HG03558 (cell line): ENCODE measurements around the gene SLC7A6OS.

Source experiments
- ATAC-seq: cut with Tn5 transposase; IDR thresholded peaks from one replicate; pipeline ENCODE4 v1.9.1; 2021; ENCODE audit warnings: moderate number of reproducible peaks; ENCODE audit not compliant: unreplicated experiment; ENCODE audit errors: extremely low read depth

SLC7A6OS gene

DNA sequence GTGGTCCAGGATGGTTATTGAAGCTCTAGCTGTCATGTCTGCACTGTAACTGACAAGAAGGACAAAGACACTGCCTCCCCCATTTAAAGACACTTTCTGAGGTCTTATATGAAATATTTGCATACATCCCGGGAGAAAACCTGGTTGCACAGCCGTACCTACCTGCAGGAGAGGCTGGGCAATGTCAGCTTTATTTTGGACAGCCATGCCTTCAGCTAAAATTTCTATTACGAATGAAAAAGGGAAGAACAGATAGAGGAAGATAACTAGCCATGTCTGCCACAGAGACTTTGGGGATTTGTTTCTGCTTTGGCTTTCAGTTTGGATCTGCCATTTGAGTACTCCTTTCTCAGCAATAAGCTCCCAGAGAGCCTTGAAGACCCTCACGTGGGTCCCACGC lies 27.4 kb downstream of the SLC7A6OS start:
- ATAC-seq, result no peak

DNA sequence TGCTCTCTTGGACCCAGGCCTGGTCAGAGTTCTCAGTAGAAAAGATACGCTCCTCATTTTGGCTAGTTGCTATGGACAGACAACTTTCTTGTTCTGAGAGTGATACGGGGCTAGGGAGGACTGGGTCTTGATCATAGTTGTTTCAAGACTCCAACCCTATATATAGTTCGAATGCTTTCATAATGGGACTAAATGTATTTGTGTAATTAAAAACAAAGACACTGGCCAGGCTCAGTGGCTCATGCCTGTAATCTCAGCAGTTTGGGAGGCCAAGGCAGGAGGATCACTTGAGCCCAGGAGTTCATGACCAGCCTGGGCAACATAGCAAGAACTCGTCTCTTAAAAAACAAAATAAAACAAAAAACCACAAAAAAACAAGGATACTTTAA lies 28.7 kb downstream of the SLC7A6OS start:
- no peak for ATAC-seq

DNA sequence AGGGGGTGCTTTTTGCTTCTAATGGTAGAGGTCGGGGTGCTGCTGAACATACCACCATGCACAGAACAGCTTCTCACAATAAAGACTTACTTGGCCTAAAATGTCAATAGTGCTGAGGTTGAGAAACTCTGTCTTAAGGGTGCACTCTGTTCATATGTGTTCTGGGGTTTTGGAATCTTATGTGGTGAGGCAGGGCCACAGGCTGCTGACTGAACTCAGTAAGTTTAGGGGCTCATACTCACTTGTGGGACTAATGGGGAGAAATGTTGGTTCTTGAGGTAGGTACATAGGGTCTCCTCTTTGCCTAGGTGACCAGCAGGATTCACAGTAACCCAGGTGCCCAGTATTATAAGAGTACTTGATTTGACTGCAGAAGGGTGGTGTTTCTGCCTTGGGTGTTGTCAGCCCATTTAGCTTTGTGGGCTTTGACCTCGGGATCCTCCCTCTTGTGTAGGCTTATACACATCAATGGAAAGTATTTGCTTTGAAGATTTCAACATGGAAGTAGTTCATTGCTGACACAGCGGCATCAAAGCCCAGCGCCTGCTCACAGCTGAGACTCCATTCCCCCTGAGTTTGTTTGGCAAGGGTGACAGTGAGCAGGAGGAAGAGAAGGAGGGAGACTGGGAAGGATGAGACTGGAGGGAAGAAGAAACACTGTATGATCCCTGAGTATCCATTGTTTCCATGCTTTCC lies 29.2 kb downstream of the SLC7A6OS start:
- ATAC-seq, result no peak

DNA sequence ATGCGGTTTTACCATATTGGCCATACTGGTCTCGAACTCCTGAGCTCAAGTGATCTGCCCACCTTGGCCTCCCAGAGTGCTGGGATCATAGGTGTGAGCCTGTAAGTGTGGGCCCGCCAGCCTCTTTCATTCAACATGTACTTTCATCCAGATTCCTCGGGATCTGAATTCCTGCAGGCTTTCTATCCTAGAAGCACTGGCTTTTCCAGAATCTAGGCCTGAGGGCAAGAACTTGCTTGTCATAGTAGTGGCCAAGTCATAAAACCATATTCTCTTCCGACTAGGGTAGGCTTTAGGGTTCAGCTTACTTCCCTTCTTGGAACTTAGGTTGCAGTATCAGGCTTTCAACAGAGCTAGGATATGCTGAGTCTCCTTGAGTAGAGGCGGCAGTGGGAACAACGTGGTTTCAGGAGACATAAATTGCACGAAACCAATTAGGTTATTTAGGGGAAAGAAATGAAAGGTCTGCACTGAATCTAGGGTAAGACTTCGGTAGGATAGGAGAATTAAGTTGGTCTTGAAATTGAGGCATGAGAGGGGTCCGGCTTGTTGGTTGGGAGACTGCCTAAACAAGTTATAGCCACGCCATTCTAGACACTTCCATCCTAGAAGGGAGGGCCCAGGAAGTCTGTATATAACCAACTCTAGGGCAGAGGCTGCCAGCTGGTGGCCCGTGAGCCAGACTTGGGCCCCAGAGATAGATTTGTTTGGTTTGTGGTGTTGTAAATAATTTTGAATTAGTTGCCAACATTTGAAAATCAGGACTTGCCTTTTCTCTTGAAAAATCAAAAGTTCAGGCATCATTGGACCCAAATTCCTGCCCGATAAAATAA lies 30.8 kb downstream of the SLC7A6OS start:
- ATAC-seq, result no peak

DNA sequence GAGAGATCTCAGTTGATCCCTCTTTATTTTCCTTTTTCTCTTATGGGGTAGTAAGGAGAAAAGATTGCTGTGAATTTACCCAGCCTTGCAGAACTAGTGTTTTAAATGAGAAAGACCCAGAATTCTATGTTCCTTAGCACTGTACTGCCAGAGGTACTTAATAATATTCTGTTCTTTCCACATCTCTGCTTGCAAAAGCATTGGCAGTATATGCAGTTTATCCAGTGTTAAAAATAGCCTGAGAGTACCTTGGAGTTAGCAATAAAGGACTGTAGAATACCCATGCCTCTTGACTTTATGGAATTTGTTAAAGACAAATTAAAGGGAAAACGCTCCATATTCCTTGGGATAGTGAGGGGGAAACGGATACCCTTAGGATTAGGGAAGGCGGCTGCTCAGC lies 34.5 kb downstream of the SLC7A6OS start:
- no peak for ATAC-seq

DNA sequence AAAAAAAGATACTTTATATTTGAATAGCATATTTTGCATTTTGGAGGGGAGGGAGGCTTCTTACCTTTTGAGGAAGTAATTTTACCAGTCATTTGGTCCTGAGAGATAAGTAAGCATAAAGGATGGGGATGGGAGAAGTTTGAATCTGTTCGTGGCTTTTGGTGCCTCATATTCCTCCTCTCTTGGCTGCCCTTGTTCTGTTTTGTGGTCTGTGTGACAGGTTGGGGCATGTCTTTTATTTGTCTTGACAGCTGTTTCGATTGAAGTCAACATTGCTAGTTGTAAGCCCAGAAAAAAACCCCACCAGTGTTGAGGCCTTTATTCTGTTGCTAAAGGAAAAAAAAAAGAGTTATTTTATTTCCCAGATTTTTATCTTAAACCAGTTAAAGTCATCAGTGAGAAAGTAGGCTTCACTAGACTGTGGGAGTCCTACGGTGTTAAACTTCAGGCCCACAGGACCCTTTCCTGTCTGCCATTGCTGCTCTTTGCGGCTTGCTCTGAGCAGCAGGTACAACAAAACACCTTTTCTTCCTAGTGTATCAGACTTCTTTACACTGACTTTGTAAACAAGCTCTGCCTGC lies 35.0 kb downstream of the SLC7A6OS start:
- ATAC-seq, result no peak

DNA sequence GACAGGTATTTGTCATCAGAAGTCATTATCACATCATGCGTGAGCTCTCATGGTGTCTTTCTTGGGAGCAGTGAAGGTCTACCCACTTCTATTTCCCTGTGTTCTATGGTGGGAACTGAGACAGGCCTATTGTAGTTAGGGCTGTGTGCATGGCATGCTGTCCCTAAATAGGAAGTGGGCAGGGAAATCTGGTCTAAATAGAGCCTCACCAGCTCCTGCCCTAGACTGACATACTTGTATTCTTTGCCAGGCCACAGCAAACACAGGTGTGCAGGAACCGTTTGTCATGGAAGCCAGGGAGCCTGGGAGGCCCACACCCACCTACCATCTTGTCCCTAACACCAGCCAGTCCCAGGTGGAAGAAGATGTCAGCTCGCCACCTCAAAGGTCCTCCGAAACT lies 36.3 kb downstream of the SLC7A6OS start:
- no peak for ATAC-seq

DNA sequence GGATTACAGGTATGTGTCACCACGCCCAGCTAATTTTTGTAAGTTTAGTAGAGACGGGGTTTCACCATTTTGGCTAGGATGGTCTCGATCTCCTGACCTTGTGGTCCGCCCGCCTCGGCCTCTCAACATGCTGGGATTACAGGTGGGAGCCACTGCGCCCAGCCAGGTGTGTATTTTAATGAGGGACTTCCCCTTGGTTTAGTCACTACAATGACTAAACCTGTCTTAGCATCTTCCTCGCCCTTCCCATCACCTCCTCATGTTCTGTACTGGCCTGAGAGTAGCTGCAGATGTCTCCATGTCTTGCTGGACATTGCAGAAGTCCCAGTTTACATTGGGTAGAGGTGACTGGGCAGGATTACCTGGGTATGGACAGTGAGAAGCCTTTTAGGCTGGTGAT lies 36.9 kb downstream of the SLC7A6OS start:
- no peak for ATAC-seq

DNA sequence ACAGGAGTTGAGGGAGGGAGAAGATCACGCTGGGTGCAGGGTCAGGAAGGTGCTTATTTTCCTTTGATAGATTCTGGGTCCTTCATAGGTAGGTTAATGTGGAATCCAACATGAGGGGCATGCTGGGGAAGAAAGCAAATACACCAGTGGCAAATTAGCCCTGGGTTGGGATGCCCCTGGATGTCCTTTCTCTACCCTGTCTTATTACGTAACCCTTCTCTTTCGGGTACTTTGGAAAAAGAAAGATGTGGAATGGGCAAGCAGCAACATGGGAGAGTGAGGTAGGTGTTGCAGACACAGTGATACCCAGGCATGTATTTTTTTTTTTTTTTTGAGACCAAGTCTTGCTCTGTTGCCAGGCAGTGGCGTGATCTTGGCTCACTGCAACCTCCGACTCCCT lies 37.3 kb downstream of the SLC7A6OS start:
- ATAC-seq, result no peak

DNA sequence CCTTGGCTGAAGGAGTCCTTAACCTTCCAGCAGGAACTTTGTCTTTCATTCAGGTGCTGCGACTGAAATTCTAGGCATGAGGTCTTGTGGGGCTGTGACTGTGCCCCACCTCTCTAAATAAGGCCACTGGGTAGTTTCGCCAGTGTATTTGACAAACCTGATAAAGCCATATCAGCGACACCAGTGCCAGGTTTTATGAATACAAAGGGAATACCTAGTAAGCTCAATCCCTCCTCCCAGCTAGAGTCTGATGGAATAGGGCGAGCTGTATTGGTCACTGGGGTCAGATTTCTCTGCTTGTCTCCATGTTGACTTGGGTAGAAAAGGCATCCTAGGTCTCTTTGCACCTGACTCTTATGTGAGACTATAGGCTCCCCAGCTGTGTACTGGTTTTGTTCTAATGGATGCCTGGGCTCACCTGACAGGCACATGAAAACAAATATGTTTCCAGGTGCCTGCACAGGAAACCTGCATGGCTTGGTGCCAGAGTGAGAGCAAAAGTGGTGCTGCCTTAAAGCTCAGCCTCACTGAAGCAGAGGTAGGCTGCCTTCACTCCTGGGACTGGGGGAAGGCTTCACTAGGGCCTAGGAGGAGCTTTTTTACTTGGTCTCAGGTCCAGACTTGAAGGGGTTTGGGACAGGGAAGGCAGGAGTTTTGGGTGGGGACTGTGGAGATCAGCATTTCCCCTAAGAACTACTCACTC lies 38.1 kb downstream of the SLC7A6OS start:
- ATAC-seq, result no peak

DNA sequence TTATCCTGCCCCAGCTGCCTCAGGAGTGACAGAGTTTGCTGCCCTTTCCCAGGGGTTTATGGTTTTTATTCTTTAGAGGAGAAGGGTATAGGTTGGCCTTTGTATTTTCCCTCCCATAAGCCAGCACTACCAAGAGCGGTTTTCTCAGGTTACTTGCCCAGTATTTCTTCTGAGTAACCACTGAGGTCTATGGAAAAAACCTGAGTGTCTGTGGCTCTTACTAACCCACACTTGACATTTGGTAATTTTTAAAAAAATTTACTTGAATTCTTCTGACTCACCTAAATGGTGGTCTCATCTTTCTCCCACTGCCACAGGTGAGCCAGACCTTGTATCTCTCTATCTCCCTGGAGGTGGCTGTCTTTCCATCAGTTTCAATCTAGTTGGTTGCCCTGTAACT lies 40.4 kb downstream of the SLC7A6OS start:
- ATAC-seq, result no peak

DNA sequence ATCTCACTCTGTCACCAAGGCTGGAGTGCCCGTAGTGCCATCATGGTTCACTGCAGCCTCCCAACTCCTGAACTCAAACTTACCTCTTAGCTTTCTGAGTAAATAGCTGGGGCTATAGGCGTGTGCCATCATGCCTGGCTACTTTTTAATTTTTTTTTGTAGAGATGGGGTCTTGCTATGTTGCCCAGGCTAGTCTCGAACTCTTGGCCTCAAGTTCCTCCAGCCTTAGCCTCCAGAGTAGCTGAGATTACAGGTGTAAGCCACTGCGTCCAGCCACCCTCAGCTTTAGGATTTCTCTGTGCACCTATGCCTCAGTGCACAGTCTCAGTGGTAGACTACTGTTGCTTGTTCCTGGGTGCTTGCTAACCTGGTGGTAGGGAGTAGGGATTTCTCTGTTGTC lies 41.0 kb downstream of the SLC7A6OS start:
- no peak for ATAC-seq

DNA sequence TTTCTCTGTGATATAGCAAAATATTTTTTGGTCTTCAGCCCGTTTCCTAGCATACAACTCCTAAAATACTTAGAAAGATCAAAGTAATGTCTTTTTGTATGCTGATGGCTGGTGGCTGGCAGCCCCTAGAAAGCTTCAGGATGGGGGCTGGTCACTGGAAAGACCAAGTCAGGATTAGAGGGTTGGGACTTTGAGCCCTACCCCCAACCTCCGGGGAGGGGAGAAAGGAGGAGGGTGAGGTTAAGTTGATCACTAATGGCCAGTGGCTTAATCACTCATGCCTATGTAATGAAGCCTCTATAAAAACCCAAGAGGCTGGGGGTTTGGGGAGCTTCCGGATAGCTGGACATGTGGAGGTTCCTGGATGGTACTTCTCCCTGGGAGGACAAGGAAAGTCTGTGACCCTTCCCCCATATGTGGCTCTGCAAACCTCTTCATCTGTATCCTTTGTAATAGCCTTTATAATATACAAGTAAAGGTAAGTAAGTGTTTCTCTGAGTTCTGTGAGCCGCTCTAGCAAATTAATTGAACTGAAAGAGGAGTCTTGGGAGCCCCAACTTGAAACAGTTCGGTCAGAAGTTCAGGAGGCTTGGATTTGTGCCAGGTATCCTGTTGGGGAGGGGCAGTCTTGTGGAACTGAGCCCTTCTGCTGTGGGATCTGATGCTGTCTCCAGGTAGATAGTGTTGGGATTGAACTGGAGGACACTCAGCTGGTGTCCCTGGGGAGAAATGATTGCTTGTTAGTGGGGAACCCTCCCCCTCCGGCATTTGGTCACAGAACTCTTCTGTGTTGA lies 42.9 kb downstream of the SLC7A6OS start:
- ATAC-seq, result no peak

DNA sequence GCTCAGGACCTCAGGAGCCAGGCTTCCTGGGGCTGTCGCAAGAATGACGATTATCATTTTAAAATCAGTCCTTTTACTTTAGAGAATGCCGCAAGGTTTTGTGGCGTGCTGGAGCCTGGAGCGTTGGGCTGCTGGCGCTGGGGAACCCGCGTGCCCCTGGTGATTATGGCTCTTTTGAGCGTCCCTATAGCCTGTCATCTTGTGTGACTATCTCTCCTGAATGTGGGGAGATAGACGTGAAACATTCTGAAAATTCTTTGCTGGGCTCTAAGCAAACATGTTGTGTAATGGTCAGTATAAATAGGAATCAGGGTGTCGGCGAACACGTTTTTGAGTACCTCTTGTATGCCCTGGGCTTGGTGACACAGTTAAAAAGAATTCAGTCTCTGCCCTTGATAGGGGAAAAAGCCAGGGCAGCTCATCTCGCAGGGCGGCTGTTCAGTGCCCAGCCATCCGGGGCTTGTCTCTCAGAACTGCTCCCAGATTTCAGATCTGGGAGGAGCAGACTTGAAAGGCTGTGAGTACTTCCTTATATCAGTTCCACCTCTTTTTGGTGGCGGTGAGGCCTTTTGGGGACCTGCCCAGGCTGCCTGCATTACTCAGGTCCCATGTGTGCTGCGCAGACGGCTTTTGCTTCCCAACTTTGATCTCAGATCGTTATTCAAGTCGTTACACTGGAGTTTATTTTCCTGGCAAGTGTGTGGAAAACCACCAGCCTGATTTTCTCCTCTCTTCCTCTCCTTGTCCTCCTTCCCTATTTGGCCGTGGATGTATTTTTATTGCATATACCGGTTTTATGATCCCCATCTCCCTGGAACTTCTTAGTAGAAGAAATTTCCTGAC lies 45.4 kb downstream of the SLC7A6OS start:
- no peak for ATAC-seq

DNA sequence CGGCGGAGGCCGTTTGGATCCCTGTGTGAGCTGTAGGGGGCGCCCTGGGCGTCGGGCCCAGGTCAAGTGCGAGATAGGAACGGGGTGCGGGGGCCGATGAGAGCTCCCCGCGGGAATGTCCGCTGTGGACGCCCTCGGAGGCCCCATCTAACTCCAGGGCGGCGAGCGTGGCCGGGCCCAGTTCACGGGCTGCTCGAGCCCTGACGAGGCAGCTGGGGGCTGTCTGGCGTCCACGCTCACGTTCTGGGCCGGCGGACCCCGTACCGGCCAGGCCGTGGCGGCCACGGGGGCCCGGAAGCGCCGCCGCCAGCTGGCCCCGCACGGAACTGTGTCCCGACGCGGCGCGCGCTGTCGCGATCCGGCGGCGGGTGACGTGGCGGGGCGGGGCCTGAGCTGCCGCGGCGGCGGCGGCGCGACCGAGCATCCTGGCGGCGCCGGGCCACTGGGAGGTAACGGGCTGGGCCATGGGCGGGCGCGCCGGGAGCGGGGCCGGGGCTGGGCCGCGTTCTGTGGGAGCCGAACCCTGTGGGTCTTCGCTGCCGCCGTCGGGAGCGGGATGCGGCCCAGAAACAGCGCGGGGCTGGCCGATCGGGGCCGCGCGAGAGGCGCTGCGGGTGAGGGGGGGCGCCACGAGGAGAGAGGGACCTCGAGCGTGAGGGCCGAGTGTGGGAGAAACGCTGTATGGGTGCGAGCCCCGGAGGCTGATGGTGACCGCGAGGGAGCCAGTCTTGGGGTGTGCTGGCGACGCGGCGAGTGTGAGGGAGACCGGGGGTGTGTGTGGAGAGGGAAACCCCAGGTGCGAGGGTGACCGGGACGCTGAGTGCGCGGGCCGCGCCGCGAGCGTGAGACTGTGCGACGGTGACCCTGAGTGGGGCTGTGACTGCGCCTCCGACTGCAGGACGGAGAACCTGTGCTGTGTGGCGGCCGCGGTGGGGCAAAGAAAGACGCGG lies 46.3 kb downstream of the SLC7A6OS start, which contains the start of gene SLC7A6:
SLC7A6 (plus strand) TSS at position 399 of the 950 bp plus-strand sequence. CDS start 10,201 bp downstream, outside the sequence.
- peak; percentile 38 for ATAC-seq

DNA sequence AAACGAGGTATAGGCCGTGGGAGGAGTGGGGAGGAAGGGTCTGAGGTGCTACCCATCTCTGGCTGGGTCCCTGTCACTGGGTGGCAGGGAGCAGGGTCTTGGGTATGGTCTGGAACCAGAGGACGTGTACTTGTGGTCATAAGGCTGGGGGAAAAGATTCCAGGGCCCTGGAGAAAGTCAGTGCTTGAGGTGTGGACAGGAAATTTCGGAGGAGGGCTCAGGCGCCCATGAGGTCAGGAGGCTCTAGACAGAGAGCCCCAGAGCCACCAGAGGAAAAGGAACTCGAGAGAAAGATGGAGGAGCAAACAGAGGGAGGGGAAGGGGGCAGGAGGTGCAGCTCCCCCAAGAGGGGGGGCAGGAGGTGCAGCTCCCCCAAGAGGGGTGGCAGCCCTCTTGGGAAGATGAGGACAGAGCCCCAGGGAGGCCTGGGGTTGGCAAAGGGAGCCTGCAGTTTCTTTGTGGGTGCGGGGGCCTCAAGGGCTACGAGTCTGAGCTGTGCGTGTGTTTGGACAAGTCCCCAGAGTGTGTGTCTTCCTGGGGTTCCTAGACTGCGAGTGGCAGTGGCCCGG lies 47.1 kb downstream of the SLC7A6OS start:
- no peak for ATAC-seq

DNA sequence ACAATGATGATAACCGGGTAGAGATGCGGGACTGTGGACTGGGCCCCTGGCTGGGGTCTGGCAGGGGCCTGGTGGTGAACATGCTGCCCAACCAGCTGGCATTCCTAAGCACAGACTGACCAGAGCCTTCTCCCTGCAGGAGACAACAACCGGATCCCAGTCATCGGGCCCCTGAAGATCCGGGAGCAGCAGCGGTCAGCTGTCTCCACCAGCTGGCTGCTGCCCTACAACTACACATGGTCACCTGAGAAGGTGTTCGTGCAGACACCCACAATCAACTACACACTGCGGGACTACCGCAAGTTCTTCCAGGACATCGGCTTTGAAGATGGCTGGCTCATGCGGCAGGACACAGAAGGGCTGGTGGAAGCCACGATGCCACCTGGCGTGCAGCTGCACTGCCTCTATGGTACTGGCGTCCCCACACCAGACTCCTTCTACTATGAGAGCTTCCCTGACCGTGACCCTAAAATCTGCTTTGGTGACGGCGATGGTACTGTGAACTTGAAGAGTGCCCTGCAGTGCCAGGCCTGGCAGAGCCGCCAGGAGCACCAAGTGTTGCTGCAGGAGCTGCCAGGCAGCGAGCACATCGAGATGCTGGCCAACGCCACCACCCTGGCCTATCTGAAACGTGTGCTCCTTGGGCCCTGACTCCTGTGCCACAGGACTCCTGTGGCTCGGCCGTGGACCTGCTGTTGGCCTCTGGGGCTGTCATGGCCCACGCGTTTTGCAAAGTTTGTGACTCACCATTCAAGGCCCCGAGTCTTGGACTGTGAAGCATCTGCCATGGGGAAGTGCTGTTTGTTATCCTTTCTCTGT lies 51.5 kb downstream of the SLC7A6OS start:
- no peak for ATAC-seq
